Measurements from ENCODE around the gene GALNS. TPM values are rescaled to one million over a fixed set of nuclear protein-coding genes. Genes with fewer than 3 reads are reported as not detected.

Gene GALNS
- polyA plus RNA-seq (2013, experiment 1 of 4): 29.1 TPM
- 24.4 TPM for polyA plus RNA-seq (2013, experiment 2 of 4)
- polyA plus RNA-seq (2013, experiment 3 of 4): 15.9 TPM
- polyA plus RNA-seq (2013, experiment 4 of 4): 19.5 TPM

- peaks cover 10% of the 10 kb centered on the region for H3K4me1 ChIP-seq (ENCODE audit: control insufficient read depth, insufficient read depth, low read length)
- peak within 1 kb of the TSS; percentile 98 for H3K4me3 ChIP-seq (ENCODE audit: insufficient read depth, low read depth, low read length)
- no peaks in the 10 kb centered on the region for H3K9me3 ChIP-seq (ENCODE audit: control insufficient read depth, low read length)
- no peaks in the 10 kb centered on the region for H3K27me3 ChIP-seq (ENCODE audit: control insufficient read depth, insufficient read depth, low read length, poor library complexity, severe bottlenecking)
- 0 to 1% methylated on average over 87 of the region's 87 CpGs for WGBS, 2 experiments
- peak within 1 kb of the TSS; percentile 60 for H3K27ac ChIP-seq (ENCODE audit: insufficient read depth, low read depth, low read length, poor library complexity, severe bottlenecking)
- H3K36me3 ChIP-seq (ENCODE audit: control insufficient read depth, insufficient read depth, low read length): peaks cover 13% of the 10 kb centered on the region
These were observed at the start of gene GALNS, which contains the start of gene TRAPPC2L for GRCh38 chr16:88856828-88857727. GALNS (minus strand) TSS chr16:88856947; CDS start chr16:88856877, 70 bp downstream. TRAPPC2L (plus strand) TSS chr16:88857127; CDS start chr16:88857151, 24 bp downstream.

GRCh38 chr16:88906020-88906419 is 49.3 kb upstream of the GALNS start:
- no peak overlapping the region for H3K27ac ChIP-seq (ENCODE audit: insufficient read depth, low read depth, low read length, poor library complexity, severe bottlenecking)
- 85 to 88% methylated on average over 16 of the region's 16 CpGs for WGBS, 2 experiments
- no peaks in the 10 kb centered on the region for H3K4me1 ChIP-seq (ENCODE audit: control insufficient read depth, insufficient read depth, low read length)
- no peaks in the 10 kb centered on the region for H3K36me3 ChIP-seq (ENCODE audit: control insufficient read depth, insufficient read depth, low read length)
- H3K9me3 ChIP-seq (ENCODE audit: control insufficient read depth, low read length): no peaks in the 10 kb centered on the region
- H3K27me3 ChIP-seq (ENCODE audit: control insufficient read depth, insufficient read depth, low read length, poor library complexity, severe bottlenecking): no peaks in the 10 kb centered on the region
- H3K4me3 ChIP-seq (ENCODE audit: insufficient read depth, low read depth, low read length): no peak overlapping the region

- WGBS, 2 experiments: 38 to 45% methylated on average over 9 of the region's 13 CpGs
- Histone ChIP-seq H3K27ac (ENCODE audit: insufficient read depth, low read depth, low read length, poor library complexity, severe bottlenecking) (no peak overlapping the region), H3K4me1 (ENCODE audit: control insufficient read depth, insufficient read depth, low read length) (no peaks in the 10 kb centered on the region), H3K27me3 (ENCODE audit: control insufficient read depth, insufficient read depth, low read length, poor library complexity, severe bottlenecking) (no peaks in the 10 kb centered on the region), H3K4me3 (ENCODE audit: insufficient read depth, low read depth, low read length) (no peak overlapping the region), H3K9me3 (ENCODE audit: control insufficient read depth, low read length) (no peaks in the 10 kb centered on the region), H3K36me3 (ENCODE audit: control insufficient read depth, insufficient read depth, low read length) (no peaks in the 10 kb centered on the region)
These were observed 48.8 kb upstream of the GALNS start for GRCh38 chr16:88905563-88905962.

GRCh38 chr16:88904676-88905365 is 48.1 kb upstream of the GALNS start:
- WGBS, 2 experiments: 92 to 93% methylated on average over 21 of the region's 21 CpGs
- no peak overlapping the region for H3K27ac ChIP-seq (ENCODE audit: insufficient read depth, low read depth, low read length, poor library complexity, severe bottlenecking)
- no peak overlapping the region for H3K4me3 ChIP-seq (ENCODE audit: insufficient read depth, low read depth, low read length)
- H3K9me3 ChIP-seq (ENCODE audit: control insufficient read depth, low read length): no peaks in the 10 kb centered on the region
- no peaks in the 10 kb centered on the region for H3K4me1 ChIP-seq (ENCODE audit: control insufficient read depth, insufficient read depth, low read length)
- no peaks in the 10 kb centered on the region for H3K27me3 ChIP-seq (ENCODE audit: control insufficient read depth, insufficient read depth, low read length, poor library complexity, severe bottlenecking)
- no peaks in the 10 kb centered on the region for H3K36me3 ChIP-seq (ENCODE audit: control insufficient read depth, insufficient read depth, low read length)

GRCh38 chr16:88903267-88903666 is 46.5 kb upstream of the GALNS start:
- 82 to 83% methylated on average over 14 of the region's 14 CpGs for WGBS, 2 experiments
- no peak overlapping the region for H3K4me3 ChIP-seq (ENCODE audit: insufficient read depth, low read depth, low read length)
- H3K36me3 ChIP-seq (ENCODE audit: control insufficient read depth, insufficient read depth, low read length): no peaks in the 10 kb centered on the region
- H3K27ac ChIP-seq (ENCODE audit: insufficient read depth, low read depth, low read length, poor library complexity, severe bottlenecking): no peak overlapping the region
- no peaks in the 10 kb centered on the region for H3K9me3 ChIP-seq (ENCODE audit: control insufficient read depth, low read length)
- H3K27me3 ChIP-seq (ENCODE audit: control insufficient read depth, insufficient read depth, low read length, poor library complexity, severe bottlenecking): no peaks in the 10 kb centered on the region
- no peaks in the 10 kb centered on the region for H3K4me1 ChIP-seq (ENCODE audit: control insufficient read depth, insufficient read depth, low read length)

- H3K4me1 ChIP-seq (ENCODE audit: control insufficient read depth, insufficient read depth, low read length): no peaks in the 10 kb centered on the region
- no peaks in the 10 kb centered on the region for H3K9me3 ChIP-seq (ENCODE audit: control insufficient read depth, low read length)
- H3K36me3 ChIP-seq (ENCODE audit: control insufficient read depth, insufficient read depth, low read length): no peaks in the 10 kb centered on the region
- no peak overlapping the region for H3K4me3 ChIP-seq (ENCODE audit: insufficient read depth, low read depth, low read length)
- WGBS, 2 experiments: 93 to 94% methylated on average over 16 of the region's 16 CpGs
- H3K27ac ChIP-seq (ENCODE audit: insufficient read depth, low read depth, low read length, poor library complexity, severe bottlenecking): no peak overlapping the region
- no peaks in the 10 kb centered on the region for H3K27me3 ChIP-seq (ENCODE audit: control insufficient read depth, insufficient read depth, low read length, poor library complexity, severe bottlenecking)
These were observed 46.0 kb upstream of the GALNS start for GRCh38 chr16:88902744-88903143.

- Histone ChIP-seq H3K4me1 (ENCODE audit: control insufficient read depth, insufficient read depth, low read length) (no peaks in the 10 kb centered on the region), H3K27ac (ENCODE audit: insufficient read depth, low read depth, low read length, poor library complexity, severe bottlenecking) (no peak overlapping the region), H3K4me3 (ENCODE audit: insufficient read depth, low read depth, low read length) (no peak overlapping the region), H3K27me3 (ENCODE audit: control insufficient read depth, insufficient read depth, low read length, poor library complexity, severe bottlenecking) (no peaks in the 10 kb centered on the region), H3K9me3 (ENCODE audit: control insufficient read depth, low read length) (no peaks in the 10 kb centered on the region), H3K36me3 (ENCODE audit: control insufficient read depth, insufficient read depth, low read length) (no peaks in the 10 kb centered on the region)
- WGBS, 2 experiments: 79 to 80% methylated on average over 26 of the region's 26 CpGs
These were observed 45.1 kb upstream of the GALNS start for GRCh38 chr16:88901718-88902337.

- H3K4me3 ChIP-seq (ENCODE audit: insufficient read depth, low read depth, low read length): no peak overlapping the region
- no peaks in the 10 kb centered on the region for H3K36me3 ChIP-seq (ENCODE audit: control insufficient read depth, insufficient read depth, low read length)
- no peaks in the 10 kb centered on the region for H3K4me1 ChIP-seq (ENCODE audit: control insufficient read depth, insufficient read depth, low read length)
- WGBS, 2 experiments: 93 to 94% methylated on average over 12 of the region's 12 CpGs
- no peaks in the 10 kb centered on the region for H3K9me3 ChIP-seq (ENCODE audit: control insufficient read depth, low read length)
- H3K27ac ChIP-seq (ENCODE audit: insufficient read depth, low read depth, low read length, poor library complexity, severe bottlenecking): no peak overlapping the region
- H3K27me3 ChIP-seq (ENCODE audit: control insufficient read depth, insufficient read depth, low read length, poor library complexity, severe bottlenecking): no peaks in the 10 kb centered on the region
These were observed 43.9 kb upstream of the GALNS start for GRCh38 chr16:88900662-88901052.

GRCh38 chr16:88899901-88900661 is 43.3 kb upstream of the GALNS start:
- WGBS, 2 experiments: 92 to 93% methylated on average over 41 of the region's 41 CpGs
- H3K27me3 ChIP-seq (ENCODE audit: control insufficient read depth, insufficient read depth, low read length, poor library complexity, severe bottlenecking): no peaks in the 10 kb centered on the region

More at GRCh38 chr16:88899901-88900661, 43.3 kb upstream of the GALNS start:
- no peaks in the 10 kb centered on the region for H3K36me3 ChIP-seq (ENCODE audit: control insufficient read depth, insufficient read depth, low read length)
- no peaks in the 10 kb centered on the region for H3K4me1 ChIP-seq (ENCODE audit: control insufficient read depth, insufficient read depth, low read length)
- H3K9me3 ChIP-seq (ENCODE audit: control insufficient read depth, low read length): no peaks in the 10 kb centered on the region
- H3K27ac ChIP-seq (ENCODE audit: insufficient read depth, low read depth, low read length, poor library complexity, severe bottlenecking): no peak overlapping the region
- no peak overlapping the region for H3K4me3 ChIP-seq (ENCODE audit: insufficient read depth, low read depth, low read length)

Data from ectodermal cell (in vitro differentiated cells).